Dendritic cell treated with granulocyte-macrophage colony-stimulating factor and Interleukin-4, amounts not matched to agents 40 ng/mL and 50 ng/mL, for 4 days (primary cell): ENCODE results near the gene CEBPE.
"Not testable (repeated sequence)": the region's sequence is repeated elsewhere in the genome, so short reads cannot be mapped to it uniquely, and the experiment has no call there.

ENCODE experiments used
- H3K27ac Mint-ChIP-seq: one replicate; pipeline ENCODE4 v1.8.0; 2022; ENCODE audit warnings: mild to moderate bottlenecking, mixed read lengths
- H3K27me3 Mint-ChIP-seq: one replicate; pipeline ENCODE4 v1.8.0; 2022; ENCODE audit warnings: mild to moderate bottlenecking, mixed read lengths
- H3K36me3 Mint-ChIP-seq: one replicate; pipeline ENCODE4 v1.8.0; 2022; ENCODE audit warnings: low read depth, mixed read lengths
- H3K4me1 Mint-ChIP-seq: one replicate; pipeline ENCODE4 v1.8.0; 2022; ENCODE audit warnings: low read depth, mixed read lengths
- H3K4me3 Mint-ChIP-seq: one replicate; pipeline ENCODE4 v1.8.0; 2022; ENCODE audit warnings: mild to moderate bottlenecking, moderate library complexity, mixed read lengths
- H3K9me3 Mint-ChIP-seq: one replicate; pipeline ENCODE4 v1.8.0; 2022; ENCODE audit warnings: mixed read lengths
- intact Hi-C: fragments of 100-400 bp; cut with micrococcal nuclease; formaldehyde crosslinking; loops from one replicate; pipeline ENCODE4 v1.15.0; 2022

The CEBPE gene

GRCh38 chr14:23112359-23113178 is 6.5 kb downstream of the CEBPE start:
- Mint-ChIP-seq H3K9me3 (no peaks in the 10 kb centered on the region), H3K27me3 (peaks cover 9% of the 10 kb centered on the region), H3K27ac (no peak overlapping the region)

GRCh38 chr14:23110579-23111365 is 8.3 kb downstream of the CEBPE start:
- intact Hi-C loops = no loop called here
- Mint-ChIP-seq H3K4me3 (no peak overlapping the region), H3K4me1 (peaks cover 14% of the 10 kb centered on the region), H3K36me3 (no peaks in the 10 kb centered on the region), H3K27me3 (peaks cover 7% of the 10 kb centered on the region), H3K27ac (no peak overlapping the region), H3K9me3 (no peaks in the 10 kb centered on the region)

More at GRCh38 chr14:23112359-23113178, 6.5 kb downstream of the CEBPE start:
- Mint-ChIP-seq H3K4me1 (peaks cover 9% of the 10 kb centered on the region), H3K4me3 (no peak overlapping the region), H3K36me3 (no peaks in the 10 kb centered on the region)
- intact Hi-C loops = no loop called here

- Mint-ChIP-seq H3K27me3 (peaks cover 7% of the 10 kb centered on the region), H3K4me1 (peaks cover 23% of the 10 kb centered on the region), H3K9me3 (no peaks in the 10 kb centered on the region), H3K36me3 (no peaks in the 10 kb centered on the region), H3K4me3 (no peak overlapping the region), H3K27ac (no peak overlapping the region)
- intact Hi-C loops = loop anchor here (1.0 kb wide), 1 partner anchor 40 kb away; no protein-coding TSS in a partner anchor
Observed at GRCh38 chr14:23109769-23110168, 9.3 kb downstream of the CEBPE start.

GRCh38 chr14:23108169-23108568 is 10.9 kb downstream of the CEBPE start:
- H3K4me3 Mint-ChIP-seq, H3K36me3 Mint-ChIP-seq, H3K9me3 Mint-ChIP-seq, H3K27ac Mint-ChIP-seq, H3K27me3 Mint-ChIP-seq, intact Hi-C loops: not testable (repeated sequence)
- H3K4me1 Mint-ChIP-seq = peaks cover 36% of the 10 kb centered on the region

GRCh38 chr14:23107620-23108019 is 11.4 kb downstream of the CEBPE start:
- H3K27ac Mint-ChIP-seq, intact Hi-C loops, H3K9me3 Mint-ChIP-seq, H3K27me3 Mint-ChIP-seq, H3K36me3 Mint-ChIP-seq, H3K4me3 Mint-ChIP-seq: not testable (repeated sequence)
- H3K4me1 Mint-ChIP-seq = peaks cover 40% of the 10 kb centered on the region

- peaks cover 49% of the 10 kb centered on the region for H3K4me1 Mint-ChIP-seq
- H3K4me3 Mint-ChIP-seq = no peak overlapping the region
- no peaks in the 10 kb centered on the region for H3K36me3 Mint-ChIP-seq
- H3K27ac Mint-ChIP-seq = peak overlapping the region; percentile 72
- H3K9me3 Mint-ChIP-seq = no peaks in the 10 kb centered on the region
- H3K27me3 Mint-ChIP-seq = no peaks in the 10 kb centered on the region
- intact Hi-C loops = no loop called here
Observed at GRCh38 chr14:23106747-23107045, 12.4 kb downstream of the CEBPE start.

GRCh38 chr14:23105348-23105824 is 13.7 kb downstream of the CEBPE start:
- intact Hi-C loops = no loop called here
- peaks cover 62% of the 10 kb centered on the region for H3K4me1 Mint-ChIP-seq

GRCh38 chr14:23104591-23105347 is 14.3 kb downstream of the CEBPE start, which contains the start of gene CIROP:
CIROP (minus strand) TSS chr14:23104989; CDS start chr14:23104920, 69 bp downstream.
- H3K9me3 Mint-ChIP-seq = no peaks in the 10 kb centered on the region
- no peaks in the 10 kb centered on the region for H3K27me3 Mint-ChIP-seq
- no peaks in the 10 kb centered on the region for H3K36me3 Mint-ChIP-seq
- intact Hi-C loops = no loop called here
- H3K4me3 Mint-ChIP-seq = peak within 1 kb of the TSS; percentile 27
- H3K27ac Mint-ChIP-seq = peak within 1 kb of the TSS; percentile 65
- H3K4me1 Mint-ChIP-seq = peaks cover 68% of the 10 kb centered on the region

More at GRCh38 chr14:23105348-23105824, 13.7 kb downstream of the CEBPE start:
- peak overlapping the region; percentile 65 for H3K27ac Mint-ChIP-seq
- no peaks in the 10 kb centered on the region for H3K9me3 Mint-ChIP-seq
- no peak overlapping the region for H3K4me3 Mint-ChIP-seq
- no peaks in the 10 kb centered on the region for H3K36me3 Mint-ChIP-seq
- H3K27me3 Mint-ChIP-seq = no peaks in the 10 kb centered on the region

GRCh38 chr14:23104070-23104590 is 14.9 kb downstream of the CEBPE start:
- Mint-ChIP-seq H3K4me3 (no peak overlapping the region), H3K9me3 (no peaks in the 10 kb centered on the region), H3K36me3 (no peaks in the 10 kb centered on the region), H3K27ac (peak overlapping the region; percentile 65), H3K27me3 (no peaks in the 10 kb centered on the region), H3K4me1 (peaks cover 74% of the 10 kb centered on the region)
- intact Hi-C loops = no loop called here

- intact Hi-C loops = no loop called here
- Mint-ChIP-seq H3K4me1 (peaks cover 75% of the 10 kb centered on the region), H3K27ac (peak overlapping the region; percentile 65), H3K36me3 (no peaks in the 10 kb centered on the region), H3K27me3 (no peaks in the 10 kb centered on the region), H3K9me3 (no peaks in the 10 kb centered on the region), H3K4me3 (no peak overlapping the region)
Observed at GRCh38 chr14:23103581-23103980, 15.5 kb downstream of the CEBPE start.

- H3K9me3 Mint-ChIP-seq = no peaks in the 10 kb centered on the region
- intact Hi-C loops = no loop called here
- H3K4me1 Mint-ChIP-seq = peaks cover 78% of the 10 kb centered on the region
- H3K27ac Mint-ChIP-seq = peak overlapping the region; percentile 66
- H3K4me3 Mint-ChIP-seq = no peak overlapping the region
- H3K36me3 Mint-ChIP-seq = no peaks in the 10 kb centered on the region
- no peaks in the 10 kb centered on the region for H3K27me3 Mint-ChIP-seq
Observed at GRCh38 chr14:23102801-23103200, 16.3 kb downstream of the CEBPE start.

- Mint-ChIP-seq H3K36me3 (no peaks in the 10 kb centered on the region), H3K4me3 (no peak overlapping the region), H3K4me1 (peaks cover 83% of the 10 kb centered on the region), H3K27me3 (no peaks in the 10 kb centered on the region), H3K27ac (peak overlapping the region; percentile 66), H3K9me3 (no peaks in the 10 kb centered on the region)
- intact Hi-C loops = no loop called here
Observed at GRCh38 chr14:23101986-23102625, 16.9 kb downstream of the CEBPE start.

- H3K4me3 Mint-ChIP-seq = no peak overlapping the region
- no peaks in the 10 kb centered on the region for H3K9me3 Mint-ChIP-seq
- no peaks in the 10 kb centered on the region for H3K27me3 Mint-ChIP-seq
- H3K36me3 Mint-ChIP-seq = no peaks in the 10 kb centered on the region
- peak overlapping the region; percentile 66 for H3K27ac Mint-ChIP-seq
- intact Hi-C loops = no loop called here
- H3K4me1 Mint-ChIP-seq = peaks cover 83% of the 10 kb centered on the region
Observed at GRCh38 chr14:23101213-23101970, 17.7 kb downstream of the CEBPE start.
